ENCODE results near the gene TMEM132A.

TMEM132A gene

DNA sequence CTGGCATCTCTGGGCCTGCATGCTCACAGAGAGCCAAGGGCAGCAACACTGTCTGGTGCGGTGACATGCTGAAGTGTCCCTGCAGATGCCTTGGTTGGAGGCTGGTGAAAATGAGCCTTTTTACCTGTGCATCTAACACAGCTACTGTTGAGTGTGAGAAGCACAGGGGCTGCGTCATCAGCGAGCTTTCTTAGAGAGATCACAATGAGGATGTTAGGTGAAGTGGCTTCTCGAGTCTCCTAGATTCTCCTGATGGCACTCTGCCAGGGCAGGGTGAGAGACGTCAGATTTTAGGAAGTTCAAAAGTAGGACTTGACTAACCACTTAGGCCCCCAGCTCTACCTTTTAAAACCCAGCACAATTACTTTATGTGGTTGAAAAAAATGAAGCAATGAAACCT lies 31.3 kb downstream of the TMEM132A start:
- no peak overlapping the region for H3K9ac ChIP-seq (ENCODE audit: low read depth, low read length)
- H3K36me3 ChIP-seq (ENCODE audit: control insufficient read depth, insufficient read depth, low read length) = no peaks in the 10 kb centered on the region
- no peaks in the 10 kb centered on the region for H3K9me3 ChIP-seq (ENCODE audit: control insufficient read depth, insufficient read depth, low read length)
- no peak overlapping the region for H3K4me3 ChIP-seq (ENCODE audit: low read depth, low read length)
- peaks cover 13% of the 10 kb centered on the region for H3K27me3 ChIP-seq (ENCODE audit: control insufficient read depth, insufficient read depth, low read length)
- no peaks in the 10 kb centered on the region for H3K4me1 ChIP-seq (ENCODE audit: control insufficient read depth, insufficient read depth, low read length)

DNA sequence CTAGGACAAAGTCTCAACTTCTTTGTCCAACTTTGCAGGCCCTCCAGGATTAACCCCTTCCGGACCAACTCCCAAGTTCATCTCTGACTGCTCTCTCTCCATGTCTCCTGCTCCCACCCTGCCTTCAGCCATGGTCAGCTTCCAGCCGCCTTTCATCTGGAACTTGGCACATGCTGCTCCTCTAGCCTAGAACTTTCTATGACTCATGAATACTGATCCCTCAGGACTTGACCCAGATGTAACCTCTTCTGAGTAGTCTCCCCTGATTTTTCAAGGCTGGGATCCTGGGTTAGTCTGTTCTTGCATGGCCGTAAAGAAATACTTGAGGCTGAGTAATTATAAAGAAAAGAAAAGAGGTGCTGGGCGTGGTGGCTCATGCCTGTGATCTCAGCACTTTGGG lies 32.9 kb downstream of the TMEM132A start:
- no peak overlapping the region for H3K4me3 ChIP-seq (ENCODE audit: low read depth, low read length)
- no peaks in the 10 kb centered on the region for H3K9me3 ChIP-seq (ENCODE audit: control insufficient read depth, insufficient read depth, low read length)
- peaks cover 10% of the 10 kb centered on the region for H3K27me3 ChIP-seq (ENCODE audit: control insufficient read depth, insufficient read depth, low read length)
- no peaks in the 10 kb centered on the region for H3K4me1 ChIP-seq (ENCODE audit: control insufficient read depth, insufficient read depth, low read length)
- no peak overlapping the region for H3K9ac ChIP-seq (ENCODE audit: low read depth, low read length)
- H3K36me3 ChIP-seq (ENCODE audit: control insufficient read depth, insufficient read depth, low read length) = no peaks in the 10 kb centered on the region

DNA sequence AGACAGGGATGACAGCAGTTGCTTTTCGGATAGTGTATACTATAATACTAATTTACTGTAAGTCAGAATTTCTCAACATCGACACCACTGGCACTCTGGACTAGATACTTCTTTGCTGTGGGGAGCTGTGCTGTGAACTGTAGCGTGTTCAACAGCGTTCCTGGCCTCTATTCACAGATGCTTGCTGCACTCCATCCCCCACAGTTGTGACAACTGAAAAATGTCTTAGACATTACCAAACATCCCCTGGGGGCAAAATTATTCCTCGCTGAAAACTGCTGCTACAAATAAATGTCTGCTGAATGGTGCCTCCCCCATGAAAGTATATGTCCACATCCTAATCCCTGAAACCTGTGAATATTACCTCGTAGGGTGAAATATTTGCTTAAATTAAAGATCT lies 35.2 kb downstream of the TMEM132A start:
- H3K9ac ChIP-seq (ENCODE audit: low read depth, low read length) = no peak overlapping the region
- H3K27me3 ChIP-seq (ENCODE audit: control insufficient read depth, insufficient read depth, low read length) = peaks cover 3% of the 10 kb centered on the region
- no peaks in the 10 kb centered on the region for H3K36me3 ChIP-seq (ENCODE audit: control insufficient read depth, insufficient read depth, low read length)
- H3K9me3 ChIP-seq (ENCODE audit: control insufficient read depth, insufficient read depth, low read length) = no peaks in the 10 kb centered on the region
- H3K4me3 ChIP-seq (ENCODE audit: low read depth, low read length) = no peak overlapping the region
- H3K4me1 ChIP-seq (ENCODE audit: control insufficient read depth, insufficient read depth, low read length) = no peaks in the 10 kb centered on the region

DNA sequence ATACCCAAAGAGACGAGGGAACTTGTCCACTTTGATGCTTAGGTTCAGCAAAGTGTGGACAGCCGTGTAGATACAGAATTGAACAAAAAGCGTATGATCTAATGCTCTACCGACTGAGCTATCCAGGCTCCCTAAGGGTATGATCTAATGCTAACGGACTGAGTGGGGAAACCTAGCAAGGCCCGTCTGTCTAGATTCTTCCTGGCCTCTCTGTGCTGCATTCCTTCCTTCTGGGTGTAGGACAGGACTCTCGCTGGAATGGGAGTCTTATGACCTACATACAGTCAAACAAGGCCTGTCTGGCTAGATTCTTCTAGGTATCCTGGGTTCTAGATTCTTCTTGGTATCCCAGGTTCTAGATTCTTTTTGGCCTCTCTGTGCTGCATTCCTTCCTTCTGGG lies 36.1 kb downstream of the TMEM132A start:
- peaks cover 3% of the 10 kb centered on the region for H3K27me3 ChIP-seq (ENCODE audit: control insufficient read depth, insufficient read depth, low read length)
- no peak overlapping the region for H3K9ac ChIP-seq (ENCODE audit: low read depth, low read length)
- no peaks in the 10 kb centered on the region for H3K4me1 ChIP-seq (ENCODE audit: control insufficient read depth, insufficient read depth, low read length)
- no peaks in the 10 kb centered on the region for H3K9me3 ChIP-seq (ENCODE audit: control insufficient read depth, insufficient read depth, low read length)
- no peak overlapping the region for H3K4me3 ChIP-seq (ENCODE audit: low read depth, low read length)
- H3K36me3 ChIP-seq (ENCODE audit: control insufficient read depth, insufficient read depth, low read length) = no peaks in the 10 kb centered on the region

DNA sequence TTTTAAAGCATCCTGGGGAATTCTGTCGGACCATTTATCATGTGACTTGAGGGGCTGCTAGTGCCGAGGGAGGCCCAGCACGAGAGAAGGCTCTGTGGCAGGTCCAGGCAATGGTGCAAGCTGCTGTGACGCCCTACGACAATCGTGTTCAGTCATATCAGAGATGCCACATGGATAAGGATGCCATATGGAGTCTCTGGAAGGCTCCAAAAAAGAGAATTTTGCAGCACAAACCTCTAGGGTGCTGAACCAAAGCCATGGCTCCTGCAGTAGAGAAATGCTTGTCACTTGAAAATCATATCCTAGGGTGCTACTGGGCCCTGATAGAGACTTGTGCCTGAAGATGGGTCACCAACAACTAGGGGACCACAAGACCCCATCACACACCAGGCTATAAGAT lies 40.5 kb downstream of the TMEM132A start:
- H3K27me3 ChIP-seq (ENCODE audit: control insufficient read depth, insufficient read depth, low read length) = peaks cover 5% of the 10 kb centered on the region
- H3K9me3 ChIP-seq (ENCODE audit: control insufficient read depth, insufficient read depth, low read length) = no peaks in the 10 kb centered on the region
- no peak overlapping the region for H3K4me3 ChIP-seq (ENCODE audit: low read depth, low read length)
- no peaks in the 10 kb centered on the region for H3K36me3 ChIP-seq (ENCODE audit: control insufficient read depth, insufficient read depth, low read length)
- H3K9ac ChIP-seq (ENCODE audit: low read depth, low read length) = no peak overlapping the region
- no peaks in the 10 kb centered on the region for H3K4me1 ChIP-seq (ENCODE audit: control insufficient read depth, insufficient read depth, low read length)

DNA sequence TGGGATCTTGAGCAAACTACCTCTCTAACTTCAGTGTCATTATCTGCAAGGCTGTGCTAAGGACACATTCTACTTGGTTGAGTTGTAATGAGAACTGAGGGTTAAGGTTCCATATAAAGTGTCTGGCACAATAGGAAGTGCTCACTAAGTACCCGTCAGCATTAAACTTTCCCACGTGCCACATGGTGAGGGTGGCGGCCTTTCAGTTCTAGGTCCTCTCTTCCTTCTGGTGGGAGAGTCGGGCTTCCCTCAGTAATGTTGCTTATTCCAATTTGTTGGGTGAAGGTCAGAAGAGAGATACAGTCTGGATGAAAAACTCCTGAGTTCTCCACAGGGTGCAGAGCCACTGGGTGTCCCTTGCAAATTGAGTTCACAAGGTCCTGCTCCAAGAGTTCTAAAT lies 42.6 kb downstream of the TMEM132A start:
- Histone ChIP-seq H3K4me3 (ENCODE audit: low read depth, low read length) (no peak overlapping the region), H3K9me3 (ENCODE audit: control insufficient read depth, insufficient read depth, low read length) (no peaks in the 10 kb centered on the region), H3K36me3 (ENCODE audit: control insufficient read depth, insufficient read depth, low read length) (no peaks in the 10 kb centered on the region), H3K9ac (ENCODE audit: low read depth, low read length) (no peak overlapping the region), H3K4me1 (ENCODE audit: control insufficient read depth, insufficient read depth, low read length) (no peaks in the 10 kb centered on the region), H3K27me3 (ENCODE audit: control insufficient read depth, insufficient read depth, low read length) (peaks cover 2% of the 10 kb centered on the region)

DNA sequence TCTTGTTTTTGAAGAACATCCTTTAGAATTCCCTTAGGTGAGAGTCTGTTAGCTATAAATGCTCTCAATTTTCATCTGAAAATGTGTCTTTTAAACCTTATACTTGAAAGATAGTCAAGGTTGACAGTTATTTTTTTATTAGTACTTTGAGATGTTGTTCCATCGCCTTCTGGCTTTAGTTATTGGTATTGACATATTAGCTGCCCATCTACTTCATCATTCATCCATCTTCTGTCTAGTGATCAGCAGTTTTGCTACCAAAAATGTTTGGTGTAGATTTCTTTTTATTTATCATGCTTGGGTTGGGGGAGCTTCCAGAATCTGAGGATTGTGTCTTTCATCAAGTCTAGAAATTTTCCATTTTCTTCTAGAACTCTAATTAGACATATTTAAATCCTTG lies 44.0 kb downstream of the TMEM132A start:
- no peaks in the 10 kb centered on the region for H3K36me3 ChIP-seq (ENCODE audit: control insufficient read depth, insufficient read depth, low read length)
- no peaks in the 10 kb centered on the region for H3K9me3 ChIP-seq (ENCODE audit: control insufficient read depth, insufficient read depth, low read length)
- H3K4me1 ChIP-seq (ENCODE audit: control insufficient read depth, insufficient read depth, low read length) = no peaks in the 10 kb centered on the region
- H3K4me3 ChIP-seq (ENCODE audit: low read depth, low read length) = no peak overlapping the region
- peaks cover 2% of the 10 kb centered on the region for H3K27me3 ChIP-seq (ENCODE audit: control insufficient read depth, insufficient read depth, low read length)
- H3K9ac ChIP-seq (ENCODE audit: low read depth, low read length) = no peak overlapping the region

DNA sequence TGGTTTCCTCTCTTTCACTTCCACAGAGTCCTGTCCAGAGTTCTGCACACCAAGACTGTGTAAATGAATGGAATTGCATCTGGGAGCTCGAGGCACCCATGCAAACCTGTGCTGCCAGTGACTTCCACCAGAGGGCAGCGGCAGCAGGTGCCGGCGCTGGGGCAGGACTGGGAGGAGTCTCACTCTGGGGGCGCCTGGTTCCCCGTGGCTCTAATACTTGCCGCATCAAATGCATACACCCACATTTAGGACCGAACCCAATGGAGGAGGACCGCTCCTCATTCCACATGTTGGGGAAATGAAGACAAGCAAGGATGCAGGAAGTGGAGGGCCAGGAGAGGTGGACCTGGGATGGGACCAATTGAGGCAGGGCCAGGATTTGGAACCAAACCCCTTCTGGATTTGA lies 46.1 kb downstream of the TMEM132A start:
- H3K27me3 ChIP-seq (ENCODE audit: control insufficient read depth, insufficient read depth, low read length) = peaks cover 2% of the 10 kb centered on the region
- no peaks in the 10 kb centered on the region for H3K4me1 ChIP-seq (ENCODE audit: control insufficient read depth, insufficient read depth, low read length)
- H3K9ac ChIP-seq (ENCODE audit: low read depth, low read length) = no peak overlapping the region
- no peaks in the 10 kb centered on the region for H3K36me3 ChIP-seq (ENCODE audit: control insufficient read depth, insufficient read depth, low read length)
- no peak overlapping the region for H3K4me3 ChIP-seq (ENCODE audit: low read depth, low read length)
- H3K9me3 ChIP-seq (ENCODE audit: control insufficient read depth, insufficient read depth, low read length) = no peaks in the 10 kb centered on the region

DNA sequence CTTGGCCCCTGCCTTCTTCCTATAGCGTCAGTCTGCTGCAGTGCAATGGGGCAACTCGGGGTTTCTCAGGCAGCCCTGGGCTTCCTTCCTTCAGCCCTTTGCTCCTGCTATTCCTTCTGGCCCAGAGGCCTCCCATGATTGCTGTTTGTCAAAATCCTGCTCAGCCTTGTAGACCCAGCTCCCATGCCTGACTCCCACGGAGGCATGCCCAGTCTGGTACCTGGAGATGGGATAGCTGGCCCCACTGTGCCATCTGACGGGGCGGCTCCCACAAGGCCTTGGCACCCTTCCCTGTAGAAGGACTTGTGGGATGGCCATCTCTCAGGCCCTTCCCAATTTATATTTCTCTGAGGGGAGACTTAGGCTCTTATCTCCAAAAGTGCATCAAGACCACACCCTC lies 46.6 kb downstream of the TMEM132A start:
- H3K4me3 ChIP-seq (ENCODE audit: low read depth, low read length) = no peak overlapping the region
- no peaks in the 10 kb centered on the region for H3K36me3 ChIP-seq (ENCODE audit: control insufficient read depth, insufficient read depth, low read length)
- H3K9ac ChIP-seq (ENCODE audit: low read depth, low read length) = no peak overlapping the region
- H3K4me1 ChIP-seq (ENCODE audit: control insufficient read depth, insufficient read depth, low read length) = no peaks in the 10 kb centered on the region
- H3K9me3 ChIP-seq (ENCODE audit: control insufficient read depth, insufficient read depth, low read length) = no peaks in the 10 kb centered on the region
- peaks cover 2% of the 10 kb centered on the region for H3K27me3 ChIP-seq (ENCODE audit: control insufficient read depth, insufficient read depth, low read length)

DNA sequence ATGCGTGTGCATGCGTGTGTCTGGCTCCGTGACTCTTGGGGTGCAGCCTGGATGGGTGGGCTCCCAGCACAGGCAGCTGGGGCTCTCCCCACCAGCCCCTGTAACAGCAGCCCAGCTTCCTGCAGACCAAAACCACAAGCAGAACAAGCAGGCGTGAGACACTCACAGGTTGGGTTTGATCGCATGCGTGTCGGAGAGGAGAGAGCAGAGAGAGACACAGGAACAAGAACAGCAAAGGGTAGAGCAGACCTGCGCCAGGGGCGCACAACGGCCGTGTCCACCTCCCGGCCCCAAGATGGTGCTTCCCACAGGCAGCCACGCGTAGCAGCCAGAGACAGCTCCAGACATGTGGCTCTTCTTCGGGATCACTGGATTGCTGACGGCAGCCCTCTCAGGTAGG lies 47.3 kb downstream of the TMEM132A start, which contains the start of gene CD6:
Gene CD6, plus strand, starts transcription at position 161 of the 400 bp plus-strand sequence. Its CDS starts 186 bp downstream, at position 347.
- Histone ChIP-seq H3K4me1 (ENCODE audit: control insufficient read depth, insufficient read depth, low read length) (no peaks in the 10 kb centered on the region), H3K27me3 (ENCODE audit: control insufficient read depth, insufficient read depth, low read length) (peaks cover 2% of the 10 kb centered on the region), H3K4me3 (ENCODE audit: low read depth, low read length) (no peak within 1 kb of the TSS), H3K9ac (ENCODE audit: low read depth, low read length) (no peak within 1 kb of the TSS), H3K36me3 (ENCODE audit: control insufficient read depth, insufficient read depth, low read length) (no peaks in the 10 kb centered on the region), H3K9me3 (ENCODE audit: control insufficient read depth, insufficient read depth, low read length) (no peaks in the 10 kb centered on the region)

DNA sequence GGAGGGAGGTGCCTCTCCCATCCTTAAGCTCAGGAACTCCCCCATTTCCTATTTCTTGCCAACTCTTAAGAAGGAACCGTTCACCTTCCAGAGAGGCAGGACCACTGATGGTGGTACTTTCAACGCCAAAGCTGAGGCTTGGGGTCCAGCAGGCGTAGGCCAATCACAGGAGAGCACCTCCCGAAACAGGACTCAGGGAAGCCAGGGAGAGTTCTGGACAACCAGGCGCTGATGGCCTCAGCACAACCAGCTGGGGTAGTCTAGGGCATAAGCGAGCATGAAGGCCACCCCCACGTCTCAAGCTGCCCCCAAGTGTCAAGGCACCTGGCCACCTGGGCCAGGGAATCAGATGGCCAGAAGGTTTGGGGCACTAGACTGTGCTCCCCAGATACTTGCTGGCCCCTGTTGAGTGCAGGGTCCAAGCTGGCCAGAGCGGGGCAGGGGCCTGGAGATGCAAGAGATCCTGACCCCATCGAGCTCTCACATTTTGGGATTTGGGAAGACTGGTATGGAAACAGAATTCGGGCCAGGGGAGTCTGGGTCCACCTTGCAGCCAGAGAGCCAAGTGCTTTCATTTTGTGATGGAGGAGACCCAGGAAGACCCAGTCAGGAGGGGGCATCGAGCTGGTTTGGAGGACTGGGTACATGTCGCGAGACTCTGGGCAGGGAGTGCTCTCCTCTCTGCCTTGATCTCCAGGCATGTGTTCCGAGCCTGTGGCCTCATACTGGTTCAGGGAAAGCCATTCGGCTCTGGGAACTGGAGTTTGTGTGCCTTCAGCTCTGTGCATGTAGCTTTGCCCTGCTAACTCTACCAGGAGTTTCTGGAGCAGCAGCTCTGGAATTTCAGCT lies 48.1 kb downstream of the TMEM132A start:
- no peaks in the 10 kb centered on the region for H3K4me1 ChIP-seq (ENCODE audit: control insufficient read depth, insufficient read depth, low read length)
- H3K9me3 ChIP-seq (ENCODE audit: control insufficient read depth, insufficient read depth, low read length) = no peaks in the 10 kb centered on the region
- no peaks in the 10 kb centered on the region for H3K36me3 ChIP-seq (ENCODE audit: control insufficient read depth, insufficient read depth, low read length)
- H3K27me3 ChIP-seq (ENCODE audit: control insufficient read depth, insufficient read depth, low read length) = no peaks in the 10 kb centered on the region
- H3K9ac ChIP-seq (ENCODE audit: low read depth, low read length) = no peak overlapping the region
- H3K4me3 ChIP-seq (ENCODE audit: low read depth, low read length) = no peak overlapping the region

DNA sequence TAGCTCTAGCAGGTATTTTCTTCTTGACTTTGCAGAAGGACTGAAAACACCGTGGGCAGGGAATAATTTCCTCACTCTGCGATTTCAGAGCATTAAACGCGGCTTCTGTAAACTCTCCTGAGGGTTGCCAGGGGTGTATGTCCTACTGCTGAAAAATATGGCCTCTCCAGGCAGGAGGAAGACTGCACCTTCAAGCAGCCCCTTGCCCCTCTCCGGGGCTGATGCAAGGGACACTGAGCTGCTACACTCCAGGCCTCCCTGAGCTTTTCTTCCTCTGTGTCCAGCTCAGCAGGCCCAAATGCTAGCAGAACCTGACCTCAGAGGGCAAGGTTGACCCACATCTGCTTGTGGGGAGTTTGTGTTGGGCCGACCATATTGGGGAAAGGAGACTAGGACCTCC lies 49.4 kb downstream of the TMEM132A start:
- no peak overlapping the region for H3K4me3 ChIP-seq (ENCODE audit: low read depth, low read length)
- no peaks in the 10 kb centered on the region for H3K4me1 ChIP-seq (ENCODE audit: control insufficient read depth, insufficient read depth, low read length)
- H3K9ac ChIP-seq (ENCODE audit: low read depth, low read length) = no peak overlapping the region
- no peaks in the 10 kb centered on the region for H3K36me3 ChIP-seq (ENCODE audit: control insufficient read depth, insufficient read depth, low read length)
- no peaks in the 10 kb centered on the region for H3K27me3 ChIP-seq (ENCODE audit: control insufficient read depth, insufficient read depth, low read length)
- no peaks in the 10 kb centered on the region for H3K9me3 ChIP-seq (ENCODE audit: control insufficient read depth, insufficient read depth, low read length)
